ENCODE data around the gene SBDS. TPM values are rescaled to one million over a fixed set of nuclear protein-coding genes. Genes with fewer than 3 reads are reported as not detected.
"Not testable (repeated sequence)": the region's sequence is repeated elsewhere in the genome, so short reads cannot be mapped to it uniquely, and the experiment has no call there.

The SBDS gene
- total RNA-seq, 4 donors from 2014 or later: 96.6 to 125 (median 107) TPM

DNA sequence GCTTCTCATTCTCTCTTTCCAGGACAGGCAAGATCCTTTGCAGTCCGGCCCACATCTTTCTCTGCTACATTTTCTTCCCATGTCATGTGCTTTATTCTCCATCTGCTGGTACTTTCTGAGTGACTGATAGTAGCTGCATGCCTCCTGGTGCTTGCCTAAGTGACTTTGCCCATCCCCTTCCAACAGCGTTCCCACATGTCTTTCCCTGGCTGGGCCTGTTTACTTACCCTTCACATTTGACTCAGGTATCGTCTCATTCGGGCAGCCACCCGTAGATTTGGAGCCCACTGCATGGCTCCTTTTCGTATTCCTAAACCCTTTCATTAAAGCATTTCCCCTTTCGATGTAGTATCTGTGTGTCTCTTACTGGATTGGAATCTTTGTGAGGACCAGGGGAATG lies 25.9 kb upstream of the SBDS start:
- TF ChIP-seq, protein P1, sequence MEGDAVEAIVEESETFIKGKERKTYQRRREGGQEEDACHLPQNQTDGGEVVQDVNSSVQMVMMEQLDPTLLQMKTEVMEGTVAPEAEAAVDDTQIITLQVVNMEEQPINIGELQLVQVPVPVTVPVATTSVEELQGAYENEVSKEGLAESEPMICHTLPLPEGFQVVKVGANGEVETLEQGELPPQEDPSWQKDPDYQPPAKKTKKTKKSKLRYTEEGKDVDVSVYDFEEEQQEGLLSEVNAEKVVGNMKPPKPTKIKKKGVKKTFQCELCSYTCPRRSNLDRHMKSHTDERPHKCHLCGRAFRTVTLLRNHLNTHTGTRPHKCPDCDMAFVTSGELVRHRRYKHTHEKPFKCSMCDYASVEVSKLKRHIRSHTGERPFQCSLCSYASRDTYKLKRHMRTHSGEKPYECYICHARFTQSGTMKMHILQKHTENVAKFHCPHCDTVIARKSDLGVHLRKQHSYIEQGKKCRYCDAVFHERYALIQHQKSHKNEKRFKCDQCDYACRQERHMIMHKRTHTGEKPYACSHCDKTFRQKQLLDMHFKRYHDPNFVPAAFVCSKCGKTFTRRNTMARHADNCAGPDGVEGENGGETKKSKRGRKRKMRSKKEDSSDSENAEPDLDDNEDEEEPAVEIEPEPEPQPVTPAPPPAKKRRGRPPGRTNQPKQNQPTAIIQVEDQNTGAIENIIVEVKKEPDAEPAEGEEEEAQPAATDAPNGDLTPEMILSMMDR (IDR thresholded peaks at IDR 0.05): no peak
- no peak for TF ChIP-seq POLR2A (IDR thresholded peaks at IDR 0.05)
- no peak overlapping the region for H3K4me3 ChIP-seq (ENCODE audit: low read depth, poor library complexity, severe bottlenecking)
- intact Hi-C loops (cut with DNase I; ENCODE audit: low total_unique reads): no loop called here
- 85 to 91% methylated on average over 7 of the region's 7 CpGs for WGBS, 2 donors
- peak in 1 of 2 donors; percentile 62 for DNase-seq (ENCODE audit: low spot score in 2 of 2)

DNA sequence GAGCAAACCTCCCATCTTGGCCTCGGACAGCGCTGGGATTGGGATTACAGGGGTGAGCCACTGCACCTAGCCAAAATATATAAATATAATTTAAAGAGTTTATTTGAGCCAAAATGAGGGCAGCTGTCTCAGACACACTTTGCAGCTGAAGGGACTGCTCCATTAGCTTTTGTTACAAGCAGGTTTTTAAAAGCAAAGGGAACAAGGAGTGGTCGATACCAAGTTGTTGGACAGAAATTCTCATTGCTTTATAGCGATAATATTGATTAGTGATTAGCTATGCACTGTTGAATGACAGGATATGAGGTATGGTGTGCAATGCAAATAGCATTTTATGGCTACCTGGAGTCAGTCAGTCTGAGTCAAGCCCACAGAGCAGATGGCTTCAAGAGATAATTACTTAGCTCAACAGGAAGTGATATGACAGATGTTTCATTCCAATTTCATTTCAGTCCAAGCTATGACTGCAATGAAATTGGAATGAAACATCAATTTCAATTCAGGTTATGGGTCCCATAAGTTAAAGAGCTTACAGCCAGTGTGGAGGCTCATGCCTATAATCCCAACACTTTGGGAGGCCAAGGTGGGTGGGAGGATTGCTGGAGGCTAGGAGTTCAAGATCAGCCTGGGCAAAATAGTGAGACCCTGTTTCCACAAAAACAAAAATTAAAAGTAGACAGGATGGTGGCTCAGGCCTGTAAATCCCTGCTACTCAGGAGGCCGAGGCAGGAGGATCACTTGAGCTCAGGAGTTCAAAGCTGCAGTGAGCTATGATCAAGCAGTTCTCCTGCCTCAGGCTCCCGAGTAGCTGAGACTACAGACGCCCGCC lies 24.4 kb upstream of the SBDS start:
- DNase-seq (ENCODE audit: low spot score in 2 of 2): peak in 1 of 2 donors; percentile 40
- TF ChIP-seq, protein P1 (IDR thresholded peaks at IDR 0.05): no peak
- TF ChIP-seq POLR2A (IDR thresholded peaks at IDR 0.05): no peak
- WGBS, 2 donors: 72 to 73% methylated on average over 8 of the region's 8 CpGs
- H3K4me3 ChIP-seq (ENCODE audit: low read depth, poor library complexity, severe bottlenecking): no peak overlapping the region
- intact Hi-C loops (cut with DNase I; ENCODE audit: low total_unique reads): no loop called here

DNA sequence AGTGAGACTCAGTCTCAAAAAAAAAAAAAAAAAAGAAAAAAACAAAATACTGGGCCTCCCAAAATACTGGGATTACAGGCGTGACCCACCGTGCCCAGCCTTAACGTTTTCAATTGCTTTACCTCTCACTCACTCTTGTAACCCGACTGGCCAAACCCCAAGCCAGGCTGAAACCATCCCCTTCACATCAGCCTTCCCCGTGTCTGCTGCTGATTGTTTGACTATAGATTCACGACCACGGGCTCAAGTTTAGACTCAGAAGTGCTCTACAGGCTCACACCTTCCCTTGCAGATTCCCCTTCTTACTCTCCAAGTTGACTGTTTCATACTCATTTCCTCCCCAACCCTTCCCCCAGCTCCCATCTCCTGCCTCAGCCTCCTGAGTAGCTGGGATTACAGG lies 23.6 kb upstream of the SBDS start:
- TF ChIP-seq, protein P1 (IDR thresholded peaks at IDR 0.05): no peak
- no peak for TF ChIP-seq POLR2A (IDR thresholded peaks at IDR 0.05)
- intact Hi-C loops (cut with DNase I; ENCODE audit: low total_unique reads): no loop called here
- no peak overlapping the region for H3K4me3 ChIP-seq (ENCODE audit: low read depth, poor library complexity, severe bottlenecking)
- WGBS, 2 donors: 80 to 81% methylated on average over 7 of the region's 7 CpGs
- peak in 1 of 2 donors; percentile 46 for DNase-seq (ENCODE audit: low spot score in 2 of 2)

DNA sequence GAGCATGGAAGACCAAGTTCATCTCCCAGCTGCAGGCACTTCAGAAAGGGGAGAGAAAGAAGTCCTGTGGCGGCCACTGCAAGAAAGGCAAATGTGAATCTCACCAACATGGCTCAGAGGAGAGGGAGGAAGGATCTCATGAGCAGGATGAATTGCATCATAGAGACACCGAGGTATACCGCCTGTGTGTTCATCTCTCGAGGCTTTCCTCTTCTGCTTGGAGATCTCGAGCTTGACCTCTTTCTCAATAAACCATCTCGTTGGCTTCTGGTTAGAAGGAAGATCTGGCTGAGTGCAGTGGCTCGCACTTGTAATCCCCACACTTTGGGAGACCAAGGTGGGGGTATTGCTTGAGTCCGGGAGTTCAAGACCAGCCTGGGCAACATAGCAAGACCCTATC lies 22.6 kb upstream of the SBDS start:
- 89 to 95% methylated on average over 8 of the region's 8 CpGs for WGBS, 2 donors
- H3K4me3 ChIP-seq (ENCODE audit: low read depth, poor library complexity, severe bottlenecking); intact Hi-C loops (cut with DNase I; ENCODE audit: low total_unique reads): not testable (repeated sequence)
- DNase-seq (ENCODE audit: low spot score in 2 of 2): peak in 1 of 2 donors; percentile 39

DNA sequence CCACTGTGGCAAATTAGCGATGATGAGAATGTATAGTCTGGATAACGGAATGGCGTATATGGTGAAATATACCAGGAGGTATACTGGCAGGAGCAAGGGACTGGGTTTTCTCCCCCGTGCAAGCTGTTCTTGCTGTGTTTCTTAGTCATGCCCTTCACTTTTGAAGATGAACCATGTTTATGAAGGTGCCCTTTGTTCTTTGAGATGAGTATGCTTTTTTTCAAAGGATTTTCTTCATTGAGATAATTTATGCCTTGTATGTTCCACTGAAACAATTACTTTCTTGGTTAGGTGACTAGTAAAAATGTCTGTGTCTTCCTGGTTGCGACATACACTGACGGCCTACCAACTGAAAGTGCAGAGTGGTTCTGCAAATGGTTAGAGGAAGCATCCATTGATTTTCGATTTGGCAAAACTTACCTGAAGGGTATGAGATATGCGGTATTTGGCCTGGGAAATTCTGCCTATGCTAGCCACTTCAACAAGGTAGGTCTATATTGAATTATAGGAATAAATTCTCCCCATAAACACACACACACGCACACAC lies 18.8 kb upstream of the SBDS start:
- peak in 1 of 2 donors; percentile 21 for DNase-seq (ENCODE audit: low spot score in 2 of 2)
- H3K4me3 ChIP-seq (ENCODE audit: low read depth, poor library complexity, severe bottlenecking); intact Hi-C loops (cut with DNase I; ENCODE audit: low total_unique reads): not testable (repeated sequence)
- WGBS, 2 donors: 86 to 90% methylated on average over 9 of the region's 9 CpGs

DNA sequence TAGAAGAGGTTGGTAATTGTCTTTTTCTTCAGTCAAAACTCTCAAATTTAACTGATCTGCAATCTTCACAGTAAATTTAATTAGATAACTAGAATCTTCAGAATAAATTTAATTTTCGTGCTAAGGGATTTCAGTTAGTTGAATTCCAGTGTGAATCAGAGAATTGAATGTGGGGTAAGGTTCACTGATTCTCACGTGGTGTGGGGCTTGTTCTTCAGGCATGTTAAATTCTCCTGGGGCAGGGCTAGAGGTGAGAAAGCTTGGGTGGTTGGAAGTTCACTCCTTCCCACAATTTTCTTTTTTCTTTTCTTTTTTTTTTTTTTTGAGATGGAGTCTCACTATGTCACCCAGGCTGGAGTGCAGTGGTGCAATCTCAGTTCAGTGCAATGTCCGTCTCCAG lies 14.3 kb upstream of the SBDS start:
- DNase-seq (ENCODE audit: low spot score in 2 of 2); intact Hi-C loops (cut with DNase I; ENCODE audit: low total_unique reads); H3K4me3 ChIP-seq (ENCODE audit: low read depth, poor library complexity, severe bottlenecking): not testable (repeated sequence)
- 91 to 97% methylated on average over 3 of the region's 3 CpGs for WGBS, 2 donors

DNA sequence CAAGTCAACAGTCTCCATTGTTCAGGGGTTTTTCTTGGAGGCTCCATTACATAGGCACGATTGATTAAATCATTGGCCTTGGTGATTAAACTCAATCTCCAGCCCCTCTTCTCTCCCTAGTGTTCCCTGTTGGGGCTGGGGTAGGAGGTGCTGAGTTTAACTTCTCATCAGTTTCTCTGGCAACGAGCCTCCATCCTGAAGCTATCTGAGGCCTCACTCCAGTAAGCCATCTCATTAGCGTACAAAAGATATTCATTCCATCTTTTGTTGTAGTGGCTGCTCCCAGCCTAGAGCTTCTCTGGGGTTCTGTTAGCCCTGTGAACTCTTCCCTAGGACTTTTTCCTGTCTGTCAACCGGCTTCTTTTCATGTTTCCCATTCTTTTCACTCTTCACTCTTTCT lies 12.9 kb upstream of the SBDS start:
- intact Hi-C loops (cut with DNase I; ENCODE audit: low total_unique reads): no loop called here
- WGBS, 2 donors: 90 to 92% methylated on average over 4 of the region's 4 CpGs
- no peak for DNase-seq (ENCODE audit: low spot score in 2 of 2)
- no peak overlapping the region for H3K4me3 ChIP-seq (ENCODE audit: low read depth, poor library complexity, severe bottlenecking)
- no peak for TF ChIP-seq POLR2A (IDR thresholded peaks at IDR 0.05)
- TF ChIP-seq, protein P1 (IDR thresholded peaks at IDR 0.05): no peak

All from lower leg skin (tissue), 4 donors.